HG03558 (cell line): Measurements from ENCODE around the gene TMEM185A.
"Not testable (repeated sequence)": the region's sequence is repeated elsewhere in the genome, so short reads cannot be mapped to it uniquely, and the experiment has no call there.

ENCODE experiments used
- ATAC-seq: cut with Tn5 transposase; IDR thresholded peaks from one replicate; pipeline ENCODE4 v1.9.1; 2021; ENCODE audit warnings: moderate number of reproducible peaks; ENCODE audit not compliant: unreplicated experiment; ENCODE audit errors: extremely low read depth

Gene TMEM185A

GRCh38 chrX:149628280-149628679 is 3.3 kb downstream of the TMEM185A start:
- ATAC-seq, result no peak

- ATAC-seq, result not testable (repeated sequence)
Measured at GRCh38 chrX:149626829-149627228, 4.8 kb downstream of the TMEM185A start.

GRCh38 chrX:149619662-149620061 is 11.9 kb downstream of the TMEM185A start:
- ATAC-seq, result not testable (repeated sequence)

GRCh38 chrX:149618871-149619270 is 12.7 kb downstream of the TMEM185A start:
- no peak for ATAC-seq

- ATAC-seq, result no peak
Measured at GRCh38 chrX:149611623-149612175, 19.9 kb downstream of the TMEM185A start.

- ATAC-seq, result no peak
Measured at GRCh38 chrX:149610511-149610910, 21.1 kb downstream of the TMEM185A start.

- ATAC-seq, result no peak
Measured at GRCh38 chrX:149607699-149608098, 23.9 kb downstream of the TMEM185A start.

- not testable (repeated sequence) for ATAC-seq
Measured at GRCh38 chrX:149605248-149605885, 26.2 kb downstream of the TMEM185A start.

- not testable (repeated sequence) for ATAC-seq
Measured at GRCh38 chrX:149598603-149599002, 33.0 kb downstream of the TMEM185A start.

GRCh38 chrX:149595943-149596342 is 35.6 kb downstream of the TMEM185A start:
- not testable (repeated sequence) for ATAC-seq

GRCh38 chrX:149595214-149595613 is 36.4 kb downstream of the TMEM185A start, which contains the start of gene HSFX2:
TSS of gene HSFX2 (minus strand) at chrX:149595314. CDS start at chrX:149594700, 614 bp downstream.
- not testable (repeated sequence) for ATAC-seq

GRCh38 chrX:149590993-149591392 is 40.6 kb downstream of the TMEM185A start:
- not testable (repeated sequence) for ATAC-seq

GRCh38 chrX:149587359-149587758 is 44.2 kb downstream of the TMEM185A start, which contains the start of gene MAGEA9B:
TSS of gene MAGEA9B (minus strand) at chrX:149587459. CDS start at chrX:149583179, 4,280 bp downstream.
- not testable (repeated sequence) for ATAC-seq

- ATAC-seq, result not testable (repeated sequence)
Measured at GRCh38 chrX:149585631-149586030, 46.0 kb downstream of the TMEM185A start.

- ATAC-seq, result peak; percentile 99
Measured at GRCh38 chrX:149573456-149573855, 58.1 kb downstream of the TMEM185A start.

- no peak for ATAC-seq
Measured at GRCh38 chrX:149572743-149573142, 58.8 kb downstream of the TMEM185A start.

GRCh38 chrX:149571770-149572169 is 59.8 kb downstream of the TMEM185A start:
- no peak for ATAC-seq

- ATAC-seq, result no peak
Measured at GRCh38 chrX:149570668-149571067, 60.9 kb downstream of the TMEM185A start.

- ATAC-seq, result no peak
Measured at GRCh38 chrX:149569770-149570169, 61.8 kb downstream of the TMEM185A start.

GRCh38 chrX:149568701-149569296 is 62.8 kb downstream of the TMEM185A start:
- no peak for ATAC-seq
